ENCODE measurements around the gene SLC48A1. TPM values are rescaled to one million over a fixed set of nuclear protein-coding genes. Genes with fewer than 3 reads are reported as not detected.

SLC48A1 gene
- total and polyA plus RNA-seq, 2 donors (not counting 1 experiment from before 2014, with no cell fraction given): 9.0 to 18.7 TPM

GRCh38 chr12:47816403-47817271 is 43.6 kb downstream of the SLC48A1 start:
- Histone ChIP-seq H3K4me1 (ENCODE audit: control insufficient read depth, extremely low read depth, insufficient read depth, low read length) (peaks cover 59% of the 10 kb centered on the region), H3K4me2 (ENCODE audit: extremely low read depth, insufficient read depth, low read length) (peak overlapping the region; percentile 98), H3K27me3 (ENCODE audit: control insufficient read depth, insufficient read depth, low read length) (no peaks in the 10 kb centered on the region), H2AFZ (ENCODE audit: low read length) (no peak overlapping the region), H4K20me1 (ENCODE audit: control insufficient read depth, extremely low read depth, insufficient read depth, low read length) (no peaks in the 10 kb centered on the region), H3K36me3 (ENCODE audit: control insufficient read depth, insufficient read depth, low read length) (peaks cover 3% of the 10 kb centered on the region), H3K4me3 (replicated peaks in 1 of 4; ENCODE audit: control extremely low read depth in 1 of 4, insufficient read depth in 1 of 4, low read depth in 3 of 4, low read length in 4 of 4) (peak overlapping the region; percentile 19 to 91 (median 48)), H3K27ac (ENCODE audit: insufficient read depth, low read length) (peak overlapping the region; percentile 84), H3K9ac (ENCODE audit: insufficient read depth, low read length) (peak overlapping the region; percentile 44), H3K79me2 (ENCODE audit: control insufficient read depth, insufficient read depth, low read length) (peaks cover 72% of the 10 kb centered on the region), H3K9me3 (ENCODE audit: control insufficient read depth, insufficient read depth, low read depth, low read length) (no peaks in the 10 kb centered on the region)
- TF ChIP-seq CTCF (conservative IDR thresholded peaks at IDR 0.05 in 1 of 2, IDR thresholded peaks at IDR 0.05 in 1 of 2; ENCODE audit: low read depth in 1 of 2, low read length in 2 of 2) (no peak), EZH2 (IDR thresholded peaks at IDR 0.05; ENCODE audit: low read length, missing control alignments) (no peak)
- DNase-seq (ENCODE audit: low read depth in 2 of 2): no peak

- no peak for DNase-seq (ENCODE audit: low read depth in 2 of 2)
- H3K4me1 ChIP-seq (ENCODE audit: control insufficient read depth, extremely low read depth, insufficient read depth, low read length): peaks cover 58% of the 10 kb centered on the region
- peaks cover 3% of the 10 kb centered on the region for H3K36me3 ChIP-seq (ENCODE audit: control insufficient read depth, insufficient read depth, low read length)
- no peaks in the 10 kb centered on the region for H3K27me3 ChIP-seq (ENCODE audit: control insufficient read depth, insufficient read depth, low read length)
- H2AFZ ChIP-seq (ENCODE audit: low read length): no peak overlapping the region
- TF ChIP-seq CTCF (conservative IDR thresholded peaks at IDR 0.05 in 1 of 2, IDR thresholded peaks at IDR 0.05 in 1 of 2; ENCODE audit: low read depth in 1 of 2, low read length in 2 of 2) (peak; percentile 34 to 44), EZH2 (IDR thresholded peaks at IDR 0.05; ENCODE audit: low read length, missing control alignments) (no peak)
- peaks cover 69% of the 10 kb centered on the region for H3K79me2 ChIP-seq (ENCODE audit: control insufficient read depth, insufficient read depth, low read length)
- H3K4me2 ChIP-seq (ENCODE audit: extremely low read depth, insufficient read depth, low read length): peak overlapping the region; percentile 98
- peak overlapping the region; percentile 60 to 91 (median 74) for H3K4me3 ChIP-seq (replicated peaks in 1 of 4; ENCODE audit: control extremely low read depth in 1 of 4, insufficient read depth in 1 of 4, low read depth in 3 of 4, low read length in 4 of 4)
- no peaks in the 10 kb centered on the region for H4K20me1 ChIP-seq (ENCODE audit: control insufficient read depth, extremely low read depth, insufficient read depth, low read length)
- peak overlapping the region; percentile 84 for H3K27ac ChIP-seq (ENCODE audit: insufficient read depth, low read length)
- H3K9me3 ChIP-seq (ENCODE audit: control insufficient read depth, insufficient read depth, low read depth, low read length): no peaks in the 10 kb centered on the region
- peak overlapping the region; percentile 44 for H3K9ac ChIP-seq (ENCODE audit: insufficient read depth, low read length)
Observed at GRCh38 chr12:47817272-47818006, 44.4 kb downstream of the SLC48A1 start.

- no peak overlapping the region for H3K9ac ChIP-seq (ENCODE audit: insufficient read depth, low read length)
- DNase-seq (ENCODE audit: low read depth in 2 of 2): no peak
- H3K79me2 ChIP-seq (ENCODE audit: control insufficient read depth, insufficient read depth, low read length): peaks cover 69% of the 10 kb centered on the region
- peak overlapping the region; percentile 98 for H3K4me2 ChIP-seq (ENCODE audit: extremely low read depth, insufficient read depth, low read length)
- H3K9me3 ChIP-seq (ENCODE audit: control insufficient read depth, insufficient read depth, low read depth, low read length): no peaks in the 10 kb centered on the region
- no peak overlapping the region for H2AFZ ChIP-seq (ENCODE audit: low read length)
- H3K4me3 ChIP-seq (replicated peaks in 1 of 4; ENCODE audit: control extremely low read depth in 1 of 4, insufficient read depth in 1 of 4, low read depth in 3 of 4, low read length in 4 of 4): peak overlapping the region; percentile 60 to 91 (median 74)
- H3K27me3 ChIP-seq (ENCODE audit: control insufficient read depth, insufficient read depth, low read length): no peaks in the 10 kb centered on the region
- TF ChIP-seq CTCF (conservative IDR thresholded peaks at IDR 0.05 in 1 of 2, IDR thresholded peaks at IDR 0.05 in 1 of 2; ENCODE audit: low read depth in 1 of 2, low read length in 2 of 2): no peak
- TF ChIP-seq EZH2 (IDR thresholded peaks at IDR 0.05; ENCODE audit: low read length, missing control alignments): no peak
- H4K20me1 ChIP-seq (ENCODE audit: control insufficient read depth, extremely low read depth, insufficient read depth, low read length): no peaks in the 10 kb centered on the region
- H3K36me3 ChIP-seq (ENCODE audit: control insufficient read depth, insufficient read depth, low read length): peaks cover 3% of the 10 kb centered on the region
- H3K4me1 ChIP-seq (ENCODE audit: control insufficient read depth, extremely low read depth, insufficient read depth, low read length): peaks cover 55% of the 10 kb centered on the region
- H3K27ac ChIP-seq (ENCODE audit: insufficient read depth, low read length): peak overlapping the region; percentile 84
Observed at GRCh38 chr12:47818007-47818376, 45.0 kb downstream of the SLC48A1 start.
